ENCODE measurements around the gene KDF1.

Gene KDF1

DNA sequence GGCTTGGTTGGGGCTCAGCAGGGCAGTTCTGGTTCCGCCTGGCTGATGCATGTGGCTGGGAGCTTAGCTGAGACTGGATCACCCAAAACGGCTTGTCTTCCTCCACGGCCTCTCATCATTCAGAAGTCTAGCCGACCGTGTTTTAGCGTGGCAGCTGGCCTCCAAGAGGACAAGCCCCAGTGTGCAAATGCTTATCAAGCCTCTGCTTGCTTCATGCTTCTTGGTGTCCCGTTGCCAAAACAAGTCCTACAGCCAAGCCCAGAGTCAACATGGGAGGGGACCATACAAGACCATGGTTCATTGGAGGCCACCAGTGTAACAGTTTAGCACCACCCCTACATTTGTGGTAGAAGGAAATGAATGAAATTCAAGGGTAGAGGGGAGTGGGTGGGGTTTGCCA, 10.5 kb upstream of the KDF1 start:
- Histone ChIP-seq H3K36me3 (ENCODE audit: insufficient read depth, low read length) (no peaks in the 10 kb centered on the region), H3K9ac (ENCODE audit: insufficient read length) (no peak overlapping the region), H3K4me3 (no peak overlapping the region), H3K27ac (no peak overlapping the region), H3K9me3 (ENCODE audit: low read depth, low read length) (no peaks in the 10 kb centered on the region)
- DNase-seq (ENCODE audit: low read depth, low spot score) = no peak
- TF ChIP-seq POLR2AphosphoS5 (IDR thresholded peaks at IDR 0.05; ENCODE audit: borderline replicate concordance, low read depth, low read length) (no peak), FOXP2 (optimal IDR thresholded peaks at IDR 0.05; ENCODE audit: control extremely low read depth, extremely low read length, insufficient read depth) (no peak), EZH2 (IDR thresholded peaks at IDR 0.05) (no peak)

DNA sequence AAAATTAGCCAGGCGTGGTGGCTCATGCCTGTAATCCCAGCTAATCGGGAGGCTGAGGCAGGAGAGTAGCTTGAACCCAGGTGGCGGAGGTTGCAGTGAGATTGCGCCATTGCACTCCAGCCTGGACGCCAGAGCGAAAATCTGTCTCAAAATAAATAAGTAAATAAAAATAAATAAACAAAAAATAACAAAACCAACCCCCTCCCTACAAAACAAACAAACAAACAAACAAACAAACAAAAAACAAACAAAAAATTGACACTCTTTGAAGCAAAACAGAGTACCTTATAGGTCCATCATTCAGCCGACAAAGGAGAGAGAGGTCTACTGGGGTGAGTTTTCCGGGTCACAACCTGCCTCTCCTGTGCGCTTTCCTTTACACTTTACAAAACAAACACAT, 5.4 kb upstream of the KDF1 start:
- TF ChIP-seq POLR2AphosphoS5 (IDR thresholded peaks at IDR 0.05; ENCODE audit: borderline replicate concordance, low read depth, low read length) = no peak
- TF ChIP-seq FOXP2 (optimal IDR thresholded peaks at IDR 0.05; ENCODE audit: control extremely low read depth, extremely low read length, insufficient read depth) = no peak
- no peak for TF ChIP-seq EZH2 (IDR thresholded peaks at IDR 0.05)
- no peak overlapping the region for H3K27ac ChIP-seq
- no peak for DNase-seq (ENCODE audit: low read depth, low spot score)

DNA sequence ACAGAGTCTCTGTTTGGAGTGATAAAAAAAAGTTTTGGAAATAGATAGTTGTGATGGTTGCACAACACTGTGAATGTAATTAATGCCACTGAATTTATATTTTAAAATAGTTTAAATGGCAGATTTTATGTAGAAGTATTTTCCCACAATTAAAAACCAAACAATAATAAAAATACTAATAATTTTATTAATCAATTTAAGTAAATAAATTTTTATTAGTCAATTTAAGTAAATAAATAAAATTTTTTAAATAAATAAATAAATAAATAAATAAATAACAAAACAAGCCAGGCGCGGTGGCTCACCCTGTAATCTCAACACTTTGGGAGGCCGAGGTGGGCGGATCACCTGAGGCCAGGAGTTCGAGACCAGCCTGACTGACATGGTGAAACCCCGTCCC, 4.9 kb upstream of the KDF1 start:
- no peak for DNase-seq (ENCODE audit: low read depth, low spot score)
- H3K9me3 ChIP-seq (ENCODE audit: low read depth, low read length) = no peaks in the 10 kb centered on the region
- no peak for TF ChIP-seq EZH2 (IDR thresholded peaks at IDR 0.05)
- no peak for TF ChIP-seq FOXP2 (optimal IDR thresholded peaks at IDR 0.05; ENCODE audit: control extremely low read depth, extremely low read length, insufficient read depth)
- TF ChIP-seq POLR2AphosphoS5 (IDR thresholded peaks at IDR 0.05; ENCODE audit: borderline replicate concordance, low read depth, low read length) = no peak
- H3K4me3 ChIP-seq = no peak overlapping the region
- H3K36me3 ChIP-seq (ENCODE audit: insufficient read depth, low read length) = no peaks in the 10 kb centered on the region
- H3K9ac ChIP-seq (ENCODE audit: insufficient read length) = no peak overlapping the region
- H3K27ac ChIP-seq = no peak overlapping the region

More for the DNA sequence above, 5.4 kb upstream of the KDF1 start:
- no peaks in the 10 kb centered on the region for H3K9me3 ChIP-seq (ENCODE audit: low read depth, low read length)
- no peak overlapping the region for H3K9ac ChIP-seq (ENCODE audit: insufficient read length)
- no peak overlapping the region for H3K4me3 ChIP-seq
- H3K36me3 ChIP-seq (ENCODE audit: insufficient read depth, low read length) = no peaks in the 10 kb centered on the region

DNA sequence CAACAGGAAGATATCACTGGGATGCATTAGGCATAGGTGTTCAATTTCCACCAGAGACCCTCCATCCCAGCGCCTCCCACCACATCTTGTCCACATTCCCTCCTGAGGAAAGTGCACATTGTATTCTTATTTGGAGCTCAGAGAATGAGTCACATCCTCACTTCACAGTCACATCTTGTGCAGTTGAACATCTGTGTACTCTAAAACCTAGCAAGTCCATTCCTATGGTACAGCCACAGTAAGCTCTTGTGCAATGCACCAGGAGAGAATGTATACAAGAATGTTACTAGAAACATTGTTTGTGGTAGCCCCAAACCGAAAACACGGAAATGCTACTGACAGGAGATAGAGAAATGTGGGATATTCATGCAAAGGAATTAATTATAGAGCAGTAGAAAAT, 1.6 kb upstream of the KDF1 start:
- TF ChIP-seq EZH2 (IDR thresholded peaks at IDR 0.05) (no peak), POLR2AphosphoS5 (IDR thresholded peaks at IDR 0.05; ENCODE audit: borderline replicate concordance, low read depth, low read length) (no peak), FOXP2 (optimal IDR thresholded peaks at IDR 0.05; ENCODE audit: control extremely low read depth, extremely low read length, insufficient read depth) (no peak)
- Histone ChIP-seq H3K9me3 (ENCODE audit: low read depth, low read length) (no peaks in the 10 kb centered on the region), H3K9ac (ENCODE audit: insufficient read length) (no peak overlapping the region), H3K36me3 (ENCODE audit: insufficient read depth, low read length) (no peaks in the 10 kb centered on the region), H3K4me3 (no peak overlapping the region), H3K27ac (no peak overlapping the region)
- DNase-seq (ENCODE audit: low read depth, low spot score) = no peak

DNA sequence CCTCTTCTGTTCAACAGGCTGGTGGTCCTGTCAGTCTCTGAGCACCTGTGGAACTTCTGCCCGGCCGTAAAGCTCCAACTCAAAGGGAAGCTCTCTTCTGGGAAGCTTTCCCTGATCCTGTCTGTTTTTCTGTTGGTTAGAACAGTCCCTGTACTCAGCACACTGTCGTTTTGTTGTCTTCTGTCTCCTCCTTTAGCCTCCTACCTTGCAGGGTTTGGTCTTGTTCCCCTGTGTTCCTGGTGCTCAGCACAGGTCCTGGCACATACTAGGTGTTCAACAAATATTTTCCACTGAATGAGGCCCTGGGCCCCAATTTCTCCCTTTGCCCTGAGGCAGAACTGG, 328 bp upstream of the KDF1 start:
- TF ChIP-seq POLR2AphosphoS5 (IDR thresholded peaks at IDR 0.05; ENCODE audit: borderline replicate concordance, low read depth, low read length) = no peak
- Histone ChIP-seq H3K36me3 (ENCODE audit: insufficient read depth, low read length) (no peaks in the 10 kb centered on the region), H3K4me3 (no peak overlapping the region; the same call in 1 of the 2 replicates), H3K9me3 (ENCODE audit: low read depth, low read length) (no peaks in the 10 kb centered on the region), H3K9ac (ENCODE audit: insufficient read length) (no peak overlapping the region), H3K27ac (no peak overlapping the region)
- no peak for DNase-seq (ENCODE audit: low read depth, low spot score)

DNA sequence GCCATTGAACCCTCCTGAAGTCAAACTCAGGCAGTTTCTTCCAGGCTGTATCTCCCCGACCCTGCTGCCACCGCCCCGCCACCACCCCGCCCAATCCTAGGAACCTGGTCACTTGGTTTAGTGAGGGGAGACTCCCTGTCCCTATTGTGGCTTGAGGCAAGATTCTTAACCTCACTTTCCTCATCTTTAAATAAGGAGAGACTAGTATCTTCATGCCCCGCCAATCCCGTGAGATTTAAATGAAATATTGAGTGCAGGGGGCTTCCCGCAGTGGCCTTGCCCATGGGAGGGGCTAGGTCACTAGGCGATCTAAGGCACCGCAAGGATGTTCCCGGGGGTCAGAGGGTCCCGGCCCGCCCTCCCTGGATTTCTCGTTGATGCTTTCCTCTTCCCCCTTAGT, 998 bp downstream of the KDF1 start:
- no peaks in the 10 kb centered on the region for H3K36me3 ChIP-seq (ENCODE audit: insufficient read depth, low read length)
- DNase-seq (ENCODE audit: low read depth, low spot score) = no peak
- H3K9me3 ChIP-seq (ENCODE audit: low read depth, low read length) = no peaks in the 10 kb centered on the region
- TF ChIP-seq POLR2AphosphoS5 (IDR thresholded peaks at IDR 0.05; ENCODE audit: borderline replicate concordance, low read depth, low read length) = no peak
- no peak for TF ChIP-seq FOXP2 (optimal IDR thresholded peaks at IDR 0.05; ENCODE audit: control extremely low read depth, extremely low read length, insufficient read depth)
- no peak for TF ChIP-seq EZH2 (IDR thresholded peaks at IDR 0.05)
- H3K4me3 ChIP-seq = no peak overlapping the region
- H3K27ac ChIP-seq = no peak overlapping the region
- H3K9ac ChIP-seq (ENCODE audit: insufficient read length) = no peak overlapping the region

DNA sequence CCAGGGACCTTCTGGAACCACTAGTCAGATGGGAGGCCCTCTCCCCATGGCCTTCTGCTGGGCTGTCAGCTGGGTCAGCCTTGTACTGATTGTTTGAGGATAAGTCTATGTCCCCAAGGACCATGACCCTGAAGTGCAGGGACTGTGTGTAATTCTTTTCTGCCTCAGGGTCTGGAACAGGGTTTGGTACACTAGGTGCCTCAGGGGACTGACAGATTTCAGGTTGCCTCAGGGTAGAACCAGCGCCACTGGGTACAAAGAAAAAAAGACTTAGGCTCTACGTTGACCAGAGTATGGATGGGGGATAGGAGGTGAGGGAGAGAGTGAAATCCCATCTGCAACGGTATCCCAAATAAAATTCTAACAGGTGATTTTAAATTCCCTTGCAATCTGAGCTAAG, 3.0 kb downstream of the KDF1 start:
- H3K9me3 ChIP-seq (ENCODE audit: low read depth, low read length) = no peaks in the 10 kb centered on the region
- H3K27ac ChIP-seq = no peak overlapping the region
- no peak for DNase-seq (ENCODE audit: low read depth, low spot score)
- H3K36me3 ChIP-seq (ENCODE audit: insufficient read depth, low read length) = no peaks in the 10 kb centered on the region
- H3K4me3 ChIP-seq = no peak overlapping the region
- TF ChIP-seq FOXP2 (optimal IDR thresholded peaks at IDR 0.05; ENCODE audit: control extremely low read depth, extremely low read length, insufficient read depth) (no peak), POLR2AphosphoS5 (IDR thresholded peaks at IDR 0.05; ENCODE audit: borderline replicate concordance, low read depth, low read length) (no peak), EZH2 (IDR thresholded peaks at IDR 0.05) (no peak)
- no peak overlapping the region for H3K9ac ChIP-seq (ENCODE audit: insufficient read length)

DNA sequence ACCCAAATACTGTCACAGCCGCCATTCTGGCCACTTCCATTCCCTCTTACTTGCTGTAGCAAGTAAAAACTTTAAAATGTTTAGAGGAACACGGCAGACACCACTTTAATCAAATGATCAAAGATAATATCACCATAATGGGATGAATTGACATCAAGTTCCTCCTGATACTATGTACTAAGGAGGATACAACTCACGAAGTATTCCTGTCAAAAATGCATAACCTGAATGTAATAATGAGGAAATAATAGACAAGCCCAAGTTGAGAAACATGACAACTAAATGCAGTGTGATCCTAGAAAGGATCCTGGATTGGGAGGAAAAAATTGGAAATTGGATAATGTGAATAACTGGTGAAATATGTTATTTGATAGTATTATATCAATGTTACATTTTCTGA, 3.9 kb downstream of the KDF1 start:
- H3K36me3 ChIP-seq (ENCODE audit: insufficient read depth, low read length) = no peaks in the 10 kb centered on the region
- no peak overlapping the region for H3K9ac ChIP-seq (ENCODE audit: insufficient read length)
- DNase-seq (ENCODE audit: low read depth, low spot score) = no peak
- H3K27ac ChIP-seq = no peak overlapping the region
- H3K4me3 ChIP-seq = no peak overlapping the region
- H3K9me3 ChIP-seq (ENCODE audit: low read depth, low read length) = no peaks in the 10 kb centered on the region
- TF ChIP-seq EZH2 (IDR thresholded peaks at IDR 0.05) (no peak), POLR2AphosphoS5 (IDR thresholded peaks at IDR 0.05; ENCODE audit: borderline replicate concordance, low read depth, low read length) (no peak), FOXP2 (optimal IDR thresholded peaks at IDR 0.05; ENCODE audit: control extremely low read depth, extremely low read length, insufficient read depth) (no peak)

DNA sequence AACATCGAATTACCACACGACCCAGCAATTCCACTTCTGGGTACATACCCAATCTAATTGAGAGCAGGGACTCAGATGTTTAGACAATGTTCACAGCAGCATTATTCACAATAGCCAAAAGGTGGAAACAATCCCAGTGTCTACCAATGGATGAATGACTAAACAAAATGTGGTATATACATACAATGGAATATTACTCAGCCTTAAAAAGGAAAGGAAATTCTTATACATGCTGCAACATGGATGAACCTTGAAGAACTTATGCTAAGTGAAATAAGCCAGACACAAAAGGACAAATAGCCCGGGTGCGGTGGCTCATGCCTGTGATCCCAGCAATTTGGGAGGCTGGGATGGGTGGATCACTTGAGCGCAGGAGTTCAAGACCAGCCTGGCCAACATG, 6.9 kb downstream of the KDF1 start:
- Histone ChIP-seq H3K27ac (no peak overlapping the region), H3K4me3 (no peak overlapping the region), H3K9ac (ENCODE audit: insufficient read length) (no peak overlapping the region), H3K9me3 (ENCODE audit: low read depth, low read length) (no peaks in the 10 kb centered on the region), H3K36me3 (ENCODE audit: insufficient read depth, low read length) (no peaks in the 10 kb centered on the region)
- TF ChIP-seq FOXP2 (optimal IDR thresholded peaks at IDR 0.05; ENCODE audit: control extremely low read depth, extremely low read length, insufficient read depth) (no peak), EZH2 (IDR thresholded peaks at IDR 0.05) (no peak), POLR2AphosphoS5 (IDR thresholded peaks at IDR 0.05; ENCODE audit: borderline replicate concordance, low read depth, low read length) (no peak)
- no peak for DNase-seq (ENCODE audit: low read depth, low spot score)

Data from SK-N-MC (cell line).